Measurements from ENCODE around the gene DNAH9.

GRCh38 chr17:11979795-11980194, 381.5 kb downstream of the DNAH9 start:
- no peak for TF ChIP-seq CTCF (IDR thresholded peaks at IDR 0.05)
- TF ChIP-seq POLR2A (IDR thresholded peaks at IDR 0.05) = no peak
